Measurements from ENCODE around the gene TUT1.
A peak's percentile ranks its signal among the peaks of the same experiment; 100 is the strongest.
"Not testable (repeated sequence)": the region's sequence is repeated elsewhere in the genome, so short reads cannot be mapped to it uniquely, and the experiment has no call there.

The TUT1 gene

GRCh38 chr11:62591448-62592145 lies at the start of gene TUT1:
Gene TUT1 (minus strand): TSS chr11:62591523. CDS start chr11:62591485, 38 bp downstream.
- DNase-seq: peak; percentile 100

- no peak for DNase-seq
Measured at GRCh38 chr11:62632492-62632891, 41.2 kb upstream of the TUT1 start.

GRCh38 chr11:62627713-62628112 lies 36.4 kb upstream of the TUT1 start:
- DNase-seq: no peak

GRCh38 chr11:62622476-62623089 lies 31.3 kb upstream of the TUT1 start:
- DNase-seq: no peak

- DNase-seq: peak; percentile 99
Measured at GRCh38 chr11:62621567-62622470, 30.5 kb upstream of the TUT1 start, which contains the start of gene B3GAT3. Gene B3GAT3 (minus strand): TSS chr11:62621986. CDS start chr11:62621947, 39 bp downstream.

GRCh38 chr11:62621027-62621566 lies 29.8 kb upstream of the TUT1 start:
- DNase-seq: no peak

- DNase-seq: not testable (repeated sequence)
Measured at GRCh38 chr11:62616957-62617356, 25.6 kb upstream of the TUT1 start.

- no peak for DNase-seq
Measured at GRCh38 chr11:62615521-62615920, 24.2 kb upstream of the TUT1 start.

- DNase-seq: no peak
Measured at GRCh38 chr11:62614275-62614674, 23.0 kb upstream of the TUT1 start.

GRCh38 chr11:62613291-62613778 lies 22.0 kb upstream of the TUT1 start:
- DNase-seq: no peak

GRCh38 chr11:62612366-62613290 lies 21.3 kb upstream of the TUT1 start, which contains the start of the genes EML3 and ROM1:
Gene EML3 (minus strand): TSS chr11:62612775. CDS start chr11:62612457, 318 bp downstream.
Gene ROM1 (plus strand): TSS chr11:62613257. CDS start chr11:62613282, 25 bp downstream.
- peak; percentile 76 for DNase-seq

GRCh38 chr11:62611705-62612365 lies 20.5 kb upstream of the TUT1 start:
- no peak for DNase-seq

GRCh38 chr11:62610814-62611704 lies 19.7 kb upstream of the TUT1 start:
- DNase-seq: no peak

GRCh38 chr11:62610403-62610802 lies 19.1 kb upstream of the TUT1 start:
- no peak for DNase-seq

GRCh38 chr11:62608776-62609175 lies 17.5 kb upstream of the TUT1 start:
- no peak for DNase-seq

- no peak for DNase-seq
Measured at GRCh38 chr11:62607714-62608113, 16.4 kb upstream of the TUT1 start.

- DNase-seq: no peak
Measured at GRCh38 chr11:62605902-62606301, 14.6 kb upstream of the TUT1 start.

GRCh38 chr11:62605467-62605866 lies 14.1 kb upstream of the TUT1 start:
- DNase-seq: no peak

- no peak for DNase-seq
Measured at GRCh38 chr11:62604460-62605120, 13.3 kb upstream of the TUT1 start.

All from NCI-H345 (cell line).